Epithelial cell of prostate (primary cell): Measurements from ENCODE around the gene PSD.

Experiments used
- DNase-seq: peaks from one replicate; pipeline ENCODE4 v3.0.0-alpha.2; 2011; ENCODE audit warnings: low read depth, low spot score
- H3K27ac ChIP-seq: fragments of 450-650 bp; 2 replicates; pipeline ENCODE4 v1.5.1; 2017; ENCODE audit warnings: mild to moderate bottlenecking

Gene PSD

GRCh38 chr10:102394801-102395399 lies 23.7 kb downstream of the PSD start:
- peak overlapping the region; percentile 79 for H3K27ac ChIP-seq
- DNase-seq, result peak; percentile 16

GRCh38 chr10:102394079-102394800 lies 24.3 kb downstream of the PSD start:
- peak; percentile 69 for DNase-seq
- H3K27ac ChIP-seq, result peak overlapping the region; percentile 79

GRCh38 chr10:102393411-102394078 lies 25.0 kb downstream of the PSD start:
- no peak for DNase-seq
- H3K27ac ChIP-seq, result peak overlapping the region; percentile 79

- no peak overlapping the region for H3K27ac ChIP-seq
- no peak for DNase-seq
Observed at GRCh38 chr10:102392306-102392705, 26.3 kb downstream of the PSD start.

- no peak for DNase-seq
- H3K27ac ChIP-seq, result no peak overlapping the region
Observed at GRCh38 chr10:102389894-102390293, 28.7 kb downstream of the PSD start.

- no peak overlapping the region for H3K27ac ChIP-seq
- no peak for DNase-seq
Observed at GRCh38 chr10:102384606-102385429, 33.8 kb downstream of the PSD start.

GRCh38 chr10:102384053-102384452 lies 34.5 kb downstream of the PSD start:
- no peak for DNase-seq
- no peak overlapping the region for H3K27ac ChIP-seq

GRCh38 chr10:102382871-102383270 lies 35.7 kb downstream of the PSD start:
- H3K27ac ChIP-seq, result no peak overlapping the region
- no peak for DNase-seq

- H3K27ac ChIP-seq, result no peak overlapping the region
- DNase-seq, result no peak
Observed at GRCh38 chr10:102381983-102382382, 36.6 kb downstream of the PSD start.

- no peak overlapping the region for H3K27ac ChIP-seq
- DNase-seq, result no peak
Observed at GRCh38 chr10:102379383-102379782, 39.2 kb downstream of the PSD start.

- DNase-seq, result no peak
- H3K27ac ChIP-seq, result no peak overlapping the region
Observed at GRCh38 chr10:102376901-102377300, 41.7 kb downstream of the PSD start.

GRCh38 chr10:102375867-102376266 lies 42.7 kb downstream of the PSD start:
- DNase-seq, result no peak

GRCh38 chr10:102375250-102375649 lies 43.3 kb downstream of the PSD start:
- H3K27ac ChIP-seq, result no peak overlapping the region
- DNase-seq, result no peak

More at GRCh38 chr10:102375867-102376266, 42.7 kb downstream of the PSD start:
- H3K27ac ChIP-seq, result no peak overlapping the region

- no peak overlapping the region for H3K27ac ChIP-seq
- no peak for DNase-seq
Observed at GRCh38 chr10:102371295-102371694, 47.3 kb downstream of the PSD start.

- peak overlapping the region; percentile 58 for H3K27ac ChIP-seq
- no peak for DNase-seq
Observed at GRCh38 chr10:102368077-102368476, 50.5 kb downstream of the PSD start.

GRCh38 chr10:102367441-102367840 lies 51.1 kb downstream of the PSD start:
- peak overlapping the region; percentile 58 for H3K27ac ChIP-seq
- DNase-seq, result no peak

GRCh38 chr10:102358712-102359382 lies 59.7 kb downstream of the PSD start:
- no peak for DNase-seq
- no peak overlapping the region for H3K27ac ChIP-seq

GRCh38 chr10:102354451-102354850 lies 64.1 kb downstream of the PSD start:
- no peak overlapping the region for H3K27ac ChIP-seq
- no peak for DNase-seq
